ENCODE results near the gene HTR2A. TPM values are rescaled to one million over a fixed set of nuclear protein-coding genes. Genes with fewer than 3 reads are reported as not detected.

Gene HTR2A
- total and polyA plus RNA-seq, 2 donors (not counting 3 experiments of a cell fraction or from before 2014, with no cell fraction given), result not detected

DNA sequence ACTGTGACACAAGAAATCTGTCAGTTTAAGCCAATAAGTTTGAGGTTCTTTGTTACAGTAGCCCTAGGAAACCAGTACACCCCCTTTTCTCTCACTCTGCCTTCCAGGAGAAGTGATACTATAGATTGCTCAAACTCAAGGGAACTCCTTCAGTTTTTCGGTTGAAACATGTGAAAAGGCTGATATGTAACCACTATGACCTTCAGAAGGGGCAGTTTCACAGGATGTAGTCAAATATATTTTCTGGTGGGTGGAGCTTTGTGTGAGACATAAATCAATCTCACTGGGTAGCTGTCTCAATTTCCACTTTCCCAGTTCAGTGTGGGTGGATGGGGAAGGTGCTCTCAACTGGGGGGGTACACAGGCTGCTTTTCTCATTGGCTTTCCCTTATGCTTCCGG lies 41.7 kb downstream of the HTR2A start:
- Histone ChIP-seq H4K20me1 (replicated peaks; ENCODE audit: control insufficient read depth, extremely low read depth, insufficient read depth, low read length) (no peaks in the 10 kb centered on the region), H3K9ac (replicated peaks; ENCODE audit: extremely low read depth, insufficient read depth, low read length) (no peak overlapping the region), H3K4me2 (ENCODE audit: insufficient read depth, low read length) (no peak overlapping the region), H3K4me1 (ENCODE audit: control insufficient read depth, extremely low read depth, insufficient read depth, low read length) (no peaks in the 10 kb centered on the region), H3K79me2 (ENCODE audit: control insufficient read depth, insufficient read depth, low read length) (no peaks in the 10 kb centered on the region), H3K27me3 (ENCODE audit: control insufficient read depth in 2 of 2, insufficient read depth in 2 of 2, low read length in 2 of 2) (no peaks in the 10 kb centered on the region), H2AFZ (ENCODE audit: low read depth, low read length) (no peak overlapping the region), H3K9me3 (replicated peaks; ENCODE audit: control insufficient read depth, insufficient read depth, low read length) (no peaks in the 10 kb centered on the region), H3K9me1 (replicated peaks; ENCODE audit: control insufficient read depth, extremely low read depth, insufficient read depth, low read length) (no peaks in the 10 kb centered on the region), H3K27ac (ENCODE audit: insufficient read depth, low read depth, low read length) (no peak overlapping the region), H3K4me3 (replicated peaks in 1 of 3; ENCODE audit: insufficient read depth in 1 of 3, low read depth in 1 of 3, low read length in 3 of 3) (no peak overlapping the region), H3K36me3 (ENCODE audit: control insufficient read depth in 2 of 2, extremely low read depth in 1 of 2, insufficient read depth in 2 of 2, low read length in 2 of 2) (no peaks in the 10 kb centered on the region)
- ChIA-PET CTCF (no interaction called here), POLR2A (no interaction called here)
- no peak for FAIRE-seq
- intact Hi-C loops (cut with micrococcal nuclease) (no loop called here), dilution Hi-C loops (cut with MboI; ENCODE audit: extremely low pct_ligation_motif_present, low sequenced_read_pairs) (no loop called here)
- no TSS peak for BruUV-seq (replicated peaks)
- DNase-seq (ENCODE audit: low read depth, low spot score), result no peak
- no peak for TF ChIP-seq EZH2 (IDR thresholded peaks at IDR 0.05; ENCODE audit: borderline replicate concordance, low read depth, low read length, severe bottlenecking)
- TF ChIP-seq JUN (IDR thresholded peaks at IDR 0.05; ENCODE audit: borderline replicate concordance, insufficient read depth, insufficient read length, low read depth), result no peak
- TF ChIP-seq, protein P1, sequence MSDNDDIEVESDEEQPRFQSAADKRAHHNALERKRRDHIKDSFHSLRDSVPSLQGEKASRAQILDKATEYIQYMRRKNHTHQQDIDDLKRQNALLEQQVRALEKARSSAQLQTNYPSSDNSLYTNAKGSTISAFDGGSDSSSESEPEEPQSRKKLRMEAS (IDR thresholded peaks at IDR 0.05; ENCODE audit: insufficient read depth, insufficient read length), result no peak
- TF ChIP-seq, protein P2, sequence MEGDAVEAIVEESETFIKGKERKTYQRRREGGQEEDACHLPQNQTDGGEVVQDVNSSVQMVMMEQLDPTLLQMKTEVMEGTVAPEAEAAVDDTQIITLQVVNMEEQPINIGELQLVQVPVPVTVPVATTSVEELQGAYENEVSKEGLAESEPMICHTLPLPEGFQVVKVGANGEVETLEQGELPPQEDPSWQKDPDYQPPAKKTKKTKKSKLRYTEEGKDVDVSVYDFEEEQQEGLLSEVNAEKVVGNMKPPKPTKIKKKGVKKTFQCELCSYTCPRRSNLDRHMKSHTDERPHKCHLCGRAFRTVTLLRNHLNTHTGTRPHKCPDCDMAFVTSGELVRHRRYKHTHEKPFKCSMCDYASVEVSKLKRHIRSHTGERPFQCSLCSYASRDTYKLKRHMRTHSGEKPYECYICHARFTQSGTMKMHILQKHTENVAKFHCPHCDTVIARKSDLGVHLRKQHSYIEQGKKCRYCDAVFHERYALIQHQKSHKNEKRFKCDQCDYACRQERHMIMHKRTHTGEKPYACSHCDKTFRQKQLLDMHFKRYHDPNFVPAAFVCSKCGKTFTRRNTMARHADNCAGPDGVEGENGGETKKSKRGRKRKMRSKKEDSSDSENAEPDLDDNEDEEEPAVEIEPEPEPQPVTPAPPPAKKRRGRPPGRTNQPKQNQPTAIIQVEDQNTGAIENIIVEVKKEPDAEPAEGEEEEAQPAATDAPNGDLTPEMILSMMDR (IDR thresholded peaks at IDR 0.05; ENCODE audit: extremely low read depth in 1 of 2, insufficient read depth in 1 of 2, low read depth in 1 of 2, low read length in 2 of 2), result no peak
- TF ChIP-seq MYC (IDR thresholded peaks at IDR 0.05; ENCODE audit: low read depth, low read length), result no peak
- TF ChIP-seq GATA2 (IDR thresholded peaks at IDR 0.05; ENCODE audit: insufficient read depth, insufficient read length, low read depth, low read length), result no peak
- TF ChIP-seq POLR2A (IDR thresholded peaks at IDR 0.05; ENCODE audit: low read depth, low read length), result no peak
- no peak for TF ChIP-seq POLR2AphosphoS5 (IDR thresholded peaks at IDR 0.05; ENCODE audit: insufficient read depth, low read depth, low read length)
- TF ChIP-seq FOS (IDR thresholded peaks at IDR 0.05; ENCODE audit: borderline replicate concordance, insufficient read depth, low read length), result no peak
